ENCODE results near the gene BAG3.

DNA sequence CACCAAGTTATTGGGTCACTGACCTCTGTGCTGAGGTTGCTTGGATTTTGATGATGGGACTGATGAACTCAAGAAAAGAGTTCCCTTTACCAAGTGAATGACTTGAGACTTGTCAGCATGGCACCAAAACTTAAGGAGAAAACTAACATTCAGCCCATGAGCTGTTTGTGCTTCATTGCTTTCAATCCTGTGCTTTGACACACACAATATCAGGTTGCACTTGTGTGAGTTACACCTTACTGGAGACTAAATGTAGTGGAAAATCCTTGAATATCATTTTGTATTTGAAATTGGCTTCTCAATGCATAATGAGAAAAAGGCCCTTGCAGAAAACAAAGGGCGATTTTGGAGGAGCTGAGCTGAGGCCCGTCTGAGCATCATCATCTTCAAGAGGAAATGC, 2.7 kb downstream of the BAG3 start:
- no peak for TF ChIP-seq POLR2A (IDR thresholded peaks at IDR 0.05)
- TF ChIP-seq, protein P1, sequence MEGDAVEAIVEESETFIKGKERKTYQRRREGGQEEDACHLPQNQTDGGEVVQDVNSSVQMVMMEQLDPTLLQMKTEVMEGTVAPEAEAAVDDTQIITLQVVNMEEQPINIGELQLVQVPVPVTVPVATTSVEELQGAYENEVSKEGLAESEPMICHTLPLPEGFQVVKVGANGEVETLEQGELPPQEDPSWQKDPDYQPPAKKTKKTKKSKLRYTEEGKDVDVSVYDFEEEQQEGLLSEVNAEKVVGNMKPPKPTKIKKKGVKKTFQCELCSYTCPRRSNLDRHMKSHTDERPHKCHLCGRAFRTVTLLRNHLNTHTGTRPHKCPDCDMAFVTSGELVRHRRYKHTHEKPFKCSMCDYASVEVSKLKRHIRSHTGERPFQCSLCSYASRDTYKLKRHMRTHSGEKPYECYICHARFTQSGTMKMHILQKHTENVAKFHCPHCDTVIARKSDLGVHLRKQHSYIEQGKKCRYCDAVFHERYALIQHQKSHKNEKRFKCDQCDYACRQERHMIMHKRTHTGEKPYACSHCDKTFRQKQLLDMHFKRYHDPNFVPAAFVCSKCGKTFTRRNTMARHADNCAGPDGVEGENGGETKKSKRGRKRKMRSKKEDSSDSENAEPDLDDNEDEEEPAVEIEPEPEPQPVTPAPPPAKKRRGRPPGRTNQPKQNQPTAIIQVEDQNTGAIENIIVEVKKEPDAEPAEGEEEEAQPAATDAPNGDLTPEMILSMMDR (IDR thresholded peaks at IDR 0.05 in 4 of 5, conservative IDR thresholded peaks at IDR 0.05 in 1 of 5): no peak
